ENCODE data around the gene ROR2. TPM values are rescaled to one million over a fixed set of nuclear protein-coding genes. Genes with fewer than 3 reads are reported as not detected.

ROR2 gene
- total RNA-seq, 1 experiment from 2014 or later: 5.9 TPM

DNA sequence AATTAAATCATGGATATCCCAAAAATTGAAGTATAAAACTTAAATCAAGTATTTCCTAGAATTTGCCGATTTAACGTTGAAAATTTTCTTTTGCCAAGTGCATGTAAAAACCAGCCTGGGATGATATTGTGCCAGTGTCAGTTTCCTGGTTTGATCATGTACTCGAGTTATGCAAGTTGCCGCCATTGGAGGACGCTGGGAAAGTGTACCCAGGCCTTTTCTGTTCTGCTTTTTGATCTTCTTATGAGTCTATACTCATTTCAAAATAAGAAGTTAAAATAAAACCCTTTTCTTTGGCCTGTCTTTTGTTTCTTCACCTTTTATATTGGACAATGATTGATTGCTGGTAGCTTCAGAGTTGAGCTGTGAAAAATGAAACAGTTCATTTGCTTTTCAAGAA lies 433.3 kb downstream of the ROR2 start:
- POLR2A ChIA-PET: no interaction called here
- TF ChIP-seq SIN3A (IDR thresholded peaks at IDR 0.05; ENCODE audit: borderline replicate concordance, insufficient read depth, low read depth, low read length): no peak
- TF ChIP-seq, protein P1, sequence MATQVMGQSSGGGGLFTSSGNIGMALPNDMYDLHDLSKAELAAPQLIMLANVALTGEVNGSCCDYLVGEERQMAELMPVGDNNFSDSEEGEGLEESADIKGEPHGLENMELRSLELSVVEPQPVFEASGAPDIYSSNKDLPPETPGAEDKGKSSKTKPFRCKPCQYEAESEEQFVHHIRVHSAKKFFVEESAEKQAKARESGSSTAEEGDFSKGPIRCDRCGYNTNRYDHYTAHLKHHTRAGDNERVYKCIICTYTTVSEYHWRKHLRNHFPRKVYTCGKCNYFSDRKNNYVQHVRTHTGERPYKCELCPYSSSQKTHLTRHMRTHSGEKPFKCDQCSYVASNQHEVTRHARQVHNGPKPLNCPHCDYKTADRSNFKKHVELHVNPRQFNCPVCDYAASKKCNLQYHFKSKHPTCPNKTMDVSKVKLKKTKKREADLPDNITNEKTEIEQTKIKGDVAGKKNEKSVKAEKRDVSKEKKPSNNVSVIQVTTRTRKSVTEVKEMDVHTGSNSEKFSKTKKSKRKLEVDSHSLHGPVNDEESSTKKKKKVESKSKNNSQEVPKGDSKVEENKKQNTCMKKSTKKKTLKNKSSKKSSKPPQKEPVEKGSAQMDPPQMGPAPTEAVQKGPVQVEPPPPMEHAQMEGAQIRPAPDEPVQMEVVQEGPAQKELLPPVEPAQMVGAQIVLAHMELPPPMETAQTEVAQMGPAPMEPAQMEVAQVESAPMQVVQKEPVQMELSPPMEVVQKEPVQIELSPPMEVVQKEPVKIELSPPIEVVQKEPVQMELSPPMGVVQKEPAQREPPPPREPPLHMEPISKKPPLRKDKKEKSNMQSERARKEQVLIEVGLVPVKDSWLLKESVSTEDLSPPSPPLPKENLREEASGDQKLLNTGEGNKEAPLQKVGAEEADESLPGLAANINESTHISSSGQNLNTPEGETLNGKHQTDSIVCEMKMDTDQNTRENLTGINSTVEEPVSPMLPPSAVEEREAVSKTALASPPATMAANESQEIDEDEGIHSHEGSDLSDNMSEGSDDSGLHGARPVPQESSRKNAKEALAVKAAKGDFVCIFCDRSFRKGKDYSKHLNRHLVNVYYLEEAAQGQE (IDR thresholded peaks at IDR 0.05; ENCODE audit: insufficient read depth in 1 of 2, low read depth in 2 of 2, low read length in 1 of 2): no peak
- TF ChIP-seq POLR2AphosphoS5 (IDR thresholded peaks at IDR 0.05; ENCODE audit: low read depth, low read length): no peak
- TF ChIP-seq, protein P2, sequence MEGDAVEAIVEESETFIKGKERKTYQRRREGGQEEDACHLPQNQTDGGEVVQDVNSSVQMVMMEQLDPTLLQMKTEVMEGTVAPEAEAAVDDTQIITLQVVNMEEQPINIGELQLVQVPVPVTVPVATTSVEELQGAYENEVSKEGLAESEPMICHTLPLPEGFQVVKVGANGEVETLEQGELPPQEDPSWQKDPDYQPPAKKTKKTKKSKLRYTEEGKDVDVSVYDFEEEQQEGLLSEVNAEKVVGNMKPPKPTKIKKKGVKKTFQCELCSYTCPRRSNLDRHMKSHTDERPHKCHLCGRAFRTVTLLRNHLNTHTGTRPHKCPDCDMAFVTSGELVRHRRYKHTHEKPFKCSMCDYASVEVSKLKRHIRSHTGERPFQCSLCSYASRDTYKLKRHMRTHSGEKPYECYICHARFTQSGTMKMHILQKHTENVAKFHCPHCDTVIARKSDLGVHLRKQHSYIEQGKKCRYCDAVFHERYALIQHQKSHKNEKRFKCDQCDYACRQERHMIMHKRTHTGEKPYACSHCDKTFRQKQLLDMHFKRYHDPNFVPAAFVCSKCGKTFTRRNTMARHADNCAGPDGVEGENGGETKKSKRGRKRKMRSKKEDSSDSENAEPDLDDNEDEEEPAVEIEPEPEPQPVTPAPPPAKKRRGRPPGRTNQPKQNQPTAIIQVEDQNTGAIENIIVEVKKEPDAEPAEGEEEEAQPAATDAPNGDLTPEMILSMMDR (IDR thresholded peaks at IDR 0.05): no peak
- no peak for TF ChIP-seq TCF7L2 (IDR thresholded peaks at IDR 0.05; ENCODE audit: low read depth, low read length)
- in situ Hi-C loops (cut with HindIII; ENCODE audit: low pct_unique_long_range_greater_than_20kb, low sequenced_read_pairs) (no loop called here), intact Hi-C loops (cut with micrococcal nuclease; ENCODE audit: unreplicated experiment) (no loop called here)
- Histone ChIP-seq H3K27me3 (ENCODE audit: control insufficient read depth, insufficient read depth, low read length) (no peaks in the 10 kb centered on the region), H3K27ac (ENCODE audit: low read length) (no peak overlapping the region), H3K4me1 (ENCODE audit: control insufficient read depth, insufficient read depth, low read length) (no peaks in the 10 kb centered on the region), H3K9me3 (ENCODE audit: control insufficient read depth, insufficient read depth, low read depth, low read length) (no peaks in the 10 kb centered on the region), H3K4me3 (ENCODE audit: low read depth in 2 of 2, low read length in 2 of 2) (no peak overlapping the region), H3K36me3 (ENCODE audit: control insufficient read depth, insufficient read depth, low read length) (no peaks in the 10 kb centered on the region)
- DNase-seq (ENCODE audit: low read depth, low spot score): no peak
- CTCF ChIA-PET: no interaction called here
- no peak for ATAC-seq
- BruUV-seq (replicated peaks): no TSS peak

DNA sequence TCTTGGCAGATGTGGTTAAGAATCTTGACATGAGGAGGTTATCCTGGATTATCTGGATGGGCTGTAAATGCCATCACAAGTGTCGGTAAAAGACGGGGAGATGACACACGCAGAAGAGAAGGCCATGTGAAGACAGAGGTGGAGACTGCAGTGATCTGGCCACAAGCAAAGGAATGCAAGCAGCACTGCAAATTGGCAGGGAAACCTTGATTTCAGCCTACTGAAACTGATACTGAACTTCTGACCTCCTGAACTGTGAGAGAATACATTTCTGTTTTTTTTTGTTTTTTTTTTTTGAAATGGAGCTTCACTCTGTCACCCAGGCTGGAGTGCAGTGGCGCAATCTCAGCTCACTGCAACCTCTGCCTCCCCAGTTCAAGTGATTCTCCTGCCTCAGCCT lies 433.9 kb downstream of the ROR2 start:
- ATAC-seq: no peak
- no peak overlapping the region for H3K27ac ChIP-seq (ENCODE audit: low read length)
- H3K36me3 ChIP-seq (ENCODE audit: control insufficient read depth, insufficient read depth, low read length): no peaks in the 10 kb centered on the region
- no peak overlapping the region for H3K4me3 ChIP-seq (ENCODE audit: low read depth in 2 of 2, low read length in 2 of 2)
- intact Hi-C loops (cut with micrococcal nuclease; ENCODE audit: unreplicated experiment) (no loop called here), in situ Hi-C loops (cut with HindIII; ENCODE audit: low pct_unique_long_range_greater_than_20kb, low sequenced_read_pairs) (no loop called here)
- TF ChIP-seq TCF7L2 (IDR thresholded peaks at IDR 0.05; ENCODE audit: low read depth, low read length): no peak
- TF ChIP-seq, protein P1 (IDR thresholded peaks at IDR 0.05; ENCODE audit: insufficient read depth in 1 of 2, low read depth in 2 of 2, low read length in 1 of 2): no peak
- TF ChIP-seq POLR2AphosphoS5 (IDR thresholded peaks at IDR 0.05; ENCODE audit: low read depth, low read length): no peak
- TF ChIP-seq SIN3A (IDR thresholded peaks at IDR 0.05; ENCODE audit: borderline replicate concordance, insufficient read depth, low read depth, low read length): no peak
- TF ChIP-seq, protein P2 (IDR thresholded peaks at IDR 0.05): no peak
- H3K4me1 ChIP-seq (ENCODE audit: control insufficient read depth, insufficient read depth, low read length): no peaks in the 10 kb centered on the region
- no peaks in the 10 kb centered on the region for H3K27me3 ChIP-seq (ENCODE audit: control insufficient read depth, insufficient read depth, low read length)
- H3K9me3 ChIP-seq (ENCODE audit: control insufficient read depth, insufficient read depth, low read depth, low read length): no peaks in the 10 kb centered on the region
- ChIA-PET POLR2A (no interaction called here), CTCF (no interaction called here)
- no TSS peak for BruUV-seq (replicated peaks)
- no peak for DNase-seq (ENCODE audit: low read depth, low spot score)

Measured in Panc1 (cell line).